ENCODE results near the gene CDH16.

CDH16 gene

GRCh38 chr16:66930189-66930588 lies 11.5 kb upstream of the CDH16 start:
- no peak overlapping the region for H3K4me3 ChIP-seq (replicated peaks; ENCODE audit: insufficient read depth, low read length)
- no peak overlapping the region for H3K27ac ChIP-seq (replicated peaks)
- H3K27me3 ChIP-seq (ENCODE audit: insufficient read depth, poor library complexity, severe bottlenecking) = peaks cover 12% of the 10 kb centered on the region
- no peak for TF ChIP-seq CTCF (IDR thresholded peaks at IDR 0.05; ENCODE audit: insufficient read depth, low read length)
- no peak for TF ChIP-seq POLR2AphosphoS5 (IDR thresholded peaks at IDR 0.05; ENCODE audit: low read depth)
- TF ChIP-seq REST (IDR thresholded peaks at IDR 0.05; ENCODE audit: insufficient replicate concordance, low read depth) = no peak
- no peak for TF ChIP-seq SPI1 (IDR thresholded peaks at IDR 0.05; ENCODE audit: borderline replicate concordance, low read depth)
- no peak for TF ChIP-seq GABPA (IDR thresholded peaks at IDR 0.05; ENCODE audit: low read depth)
- peak in 1 of 2 experiments; percentile 30 for DNase-seq (ENCODE audit: low read depth in 1 of 2, low spot score in 1 of 2)

GRCh38 chr16:66928702-66929388 lies 10.2 kb upstream of the CDH16 start:
- no peak for TF ChIP-seq POLR2AphosphoS5 (IDR thresholded peaks at IDR 0.05; ENCODE audit: low read depth)
- TF ChIP-seq GABPA (IDR thresholded peaks at IDR 0.05; ENCODE audit: low read depth) = no peak
- TF ChIP-seq CTCF (IDR thresholded peaks at IDR 0.05; ENCODE audit: insufficient read depth, low read length) = no peak
- TF ChIP-seq SPI1 (IDR thresholded peaks at IDR 0.05; ENCODE audit: borderline replicate concordance, low read depth) = no peak
- TF ChIP-seq REST (IDR thresholded peaks at IDR 0.05; ENCODE audit: insufficient replicate concordance, low read depth) = no peak
- H3K4me3 ChIP-seq (replicated peaks; ENCODE audit: insufficient read depth, low read length) = no peak overlapping the region
- H3K27ac ChIP-seq (replicated peaks) = no peak overlapping the region
- peak in 1 of 2 experiments; percentile 45 for DNase-seq (ENCODE audit: low read depth in 1 of 2, low spot score in 1 of 2)
- peaks cover 23% of the 10 kb centered on the region for H3K27me3 ChIP-seq (ENCODE audit: insufficient read depth, poor library complexity, severe bottlenecking)

- Histone ChIP-seq H3K27me3 (ENCODE audit: insufficient read depth, poor library complexity, severe bottlenecking) (peaks cover 31% of the 10 kb centered on the region), H3K27ac (replicated peaks) (no peak overlapping the region), H3K4me3 (replicated peaks; ENCODE audit: insufficient read depth, low read length) (no peak overlapping the region)
- DNase-seq (ENCODE audit: low read depth in 1 of 2, low spot score in 1 of 2) = no peak
- TF ChIP-seq GABPA (IDR thresholded peaks at IDR 0.05; ENCODE audit: low read depth) = no peak
- TF ChIP-seq REST (IDR thresholded peaks at IDR 0.05; ENCODE audit: insufficient replicate concordance, low read depth) = no peak
- no peak for TF ChIP-seq POLR2AphosphoS5 (IDR thresholded peaks at IDR 0.05; ENCODE audit: low read depth)
- TF ChIP-seq CTCF (IDR thresholded peaks at IDR 0.05; ENCODE audit: insufficient read depth, low read length) = no peak
These were observed 9.4 kb upstream of the CDH16 start for GRCh38 chr16:66927918-66928649.

Measured in HL-60 (cell line).